Psoas muscle (tissue), 8 donors: ENCODE results near the gene ADAMTS4. TPM values are rescaled to one million over a fixed set of nuclear protein-coding genes. Genes with fewer than 3 reads are reported as not detected.

Source experiments
- ATAC-seq, 4 donors: fragments of 200-7000 bp; cut with Tn5 transposase; one replicate each; pipeline ENCODE4 v1.9.1; 2020; ENCODE audit warnings: moderate library complexity in 3 of 4, mild to moderate bottlenecking in 2 of 4
- DNase-seq, 2 donors: peaks; one replicate each; pipeline ENCODE4 v3.0.0-alpha.2; 2020
- H3K27ac ChIP-seq: fragments of 200-600 bp; one replicate; pipeline ENCODE4 v1.8.0; 2022
- H3K27me3 ChIP-seq, 3 donors: fragments of 200-600 bp in 1 of 3; one replicate each; pipeline versions ENCODE4 v1.6.1 to v1.8.0; 2013 to 2022; ENCODE audit warnings: low read length in 2 of 3, mild to moderate bottlenecking in 2 of 3, moderate library complexity in 1 of 3; ENCODE audit not compliant: insufficient read depth in 3 of 3
- H3K36me3 ChIP-seq, 2 donors: fragments of 200-600 bp in 1 of 2; one replicate each; pipeline versions ENCODE4 v1.6.1 to v1.8.0; 2013 to 2022; ENCODE audit warnings: low read depth in 1 of 2, mild to moderate bottlenecking in 1 of 2, moderate library complexity in 1 of 2; ENCODE audit not compliant: insufficient read depth in 1 of 2
- H3K4me1 ChIP-seq: fragments of 200-600 bp; one replicate; pipeline ENCODE4 v1.8.0; 2022
- H3K4me3 ChIP-seq: fragments of 200-600 bp; one replicate; pipeline ENCODE4 v1.8.0; 2022; ENCODE audit warnings: mild to moderate bottlenecking
- H3K9me3 ChIP-seq: fragments of 200-600 bp; one replicate; pipeline ENCODE4 v1.8.0; 2022
- WGBS, 3 donors: extraction: QIAGEN DNeasy Blood & Tissue Kit; methylation state at CpG; one replicate each; pipeline versions ENCODE4 v1.1.6 to v1.1.7; 2013; 5-methylcytosine and 5-hydroxymethylcytosine counted together
- intact Hi-C, 2 donors: fragments of 100-400 bp; cut with DNase I; formaldehyde crosslinking; loops; one replicate each; pipeline versions ENCODE4 v1.11.0 to v1.14.2; 2022
- polyA plus RNA-seq, 3 donors: library from polyadenylated mRNA; stranded (reverse); fragments of 200-250 nt; gene quantifications; one replicate each; pipeline ENCODE4 v1.2.3, GENCODE V29; 2013
- total RNA-seq, 4 donors: library from RNA; stranded (reverse); fragmentation: NEBNext Ultra II Directional in 2 of 4; extraction: Animal tissue kit (Norgen Biotek cat#: 25700) in 2 of 4; gene quantifications; one replicate each; pipeline versions ENCODE4 v1.2.1 to v1.2.4, GENCODE V29; 2021 to 2023
- TF ChIP-seq, protein P1 (sequence below): fragments of 200-600 bp; IDR thresholded peaks from one replicate; pipeline ENCODE4 v1.8.0; 2022; ENCODE audit warnings: antibody characterized with exemption
- donor health status: healthy with polysubstance abuse.
- donor health status: DM: no; HTN: no; CAD: no; lungs with moderate emphysema.
- donor health status: Bipolar disorder and iron deficiency.
- donor health status: healthy.
- donor health status: DM: yes; HTN: yes; CAD: no.
- donor health status: DM: no; HTN: no; CAD: no.
- donor health status: DM: no; HTN: no; CAD: no.
- donor health status: DM: yes; HTN: yes; CAD: no.

The ADAMTS4 gene
- total and polyA plus RNA-seq, 7 donors, result 0.88 to 8.9 (median 1.3) TPM

DNA sequence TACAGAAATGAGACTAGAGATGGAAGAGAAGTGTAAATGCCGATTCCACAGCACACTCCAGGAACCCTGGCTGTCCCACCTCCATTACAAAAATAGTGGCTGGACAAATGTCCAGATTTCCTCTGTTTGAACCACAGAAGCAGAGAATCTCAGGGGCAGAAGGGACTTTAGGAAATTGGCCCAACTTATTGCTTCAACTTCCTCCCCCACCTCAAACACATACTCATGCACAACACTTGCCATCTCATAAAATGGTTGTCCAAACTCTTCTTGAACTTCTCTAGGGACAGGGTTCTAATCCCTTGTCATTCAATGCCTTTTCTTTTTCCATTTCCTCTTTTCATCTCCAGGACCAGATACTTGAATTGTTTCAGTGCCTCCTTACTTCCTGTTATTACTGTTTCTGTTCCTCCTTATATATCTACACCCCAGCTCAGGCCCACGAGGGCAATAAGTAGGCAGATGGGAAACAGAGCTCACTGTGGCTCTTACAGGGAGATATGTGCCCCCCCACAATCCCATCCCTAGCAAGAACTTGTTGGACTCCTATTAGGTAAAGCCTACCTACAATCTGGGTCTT lies 13.0 kb downstream of the ADAMTS4 start:
- 26 to 30% (median 26%) methylated on average over 2 of the region's 2 CpGs for WGBS, 3 donors
- Histone ChIP-seq H3K4me1 (peaks cover 16% of the 10 kb centered on the region), H3K36me3 (no peaks in the 10 kb centered on the region), H3K27ac (peak overlapping the region; percentile 69), H3K27me3 (no peaks in the 10 kb centered on the region), H3K9me3 (no peaks in the 10 kb centered on the region), H3K4me3 (no peak overlapping the region)
- DNase-seq (peak in 1 of 2 donors; percentile 12), ATAC-seq (peak in 2 of 4 donors; percentile 12 to 29)
- TF ChIP-seq, protein P1, sequence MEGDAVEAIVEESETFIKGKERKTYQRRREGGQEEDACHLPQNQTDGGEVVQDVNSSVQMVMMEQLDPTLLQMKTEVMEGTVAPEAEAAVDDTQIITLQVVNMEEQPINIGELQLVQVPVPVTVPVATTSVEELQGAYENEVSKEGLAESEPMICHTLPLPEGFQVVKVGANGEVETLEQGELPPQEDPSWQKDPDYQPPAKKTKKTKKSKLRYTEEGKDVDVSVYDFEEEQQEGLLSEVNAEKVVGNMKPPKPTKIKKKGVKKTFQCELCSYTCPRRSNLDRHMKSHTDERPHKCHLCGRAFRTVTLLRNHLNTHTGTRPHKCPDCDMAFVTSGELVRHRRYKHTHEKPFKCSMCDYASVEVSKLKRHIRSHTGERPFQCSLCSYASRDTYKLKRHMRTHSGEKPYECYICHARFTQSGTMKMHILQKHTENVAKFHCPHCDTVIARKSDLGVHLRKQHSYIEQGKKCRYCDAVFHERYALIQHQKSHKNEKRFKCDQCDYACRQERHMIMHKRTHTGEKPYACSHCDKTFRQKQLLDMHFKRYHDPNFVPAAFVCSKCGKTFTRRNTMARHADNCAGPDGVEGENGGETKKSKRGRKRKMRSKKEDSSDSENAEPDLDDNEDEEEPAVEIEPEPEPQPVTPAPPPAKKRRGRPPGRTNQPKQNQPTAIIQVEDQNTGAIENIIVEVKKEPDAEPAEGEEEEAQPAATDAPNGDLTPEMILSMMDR, result no peak
- intact Hi-C loops, result no loop called here

DNA sequence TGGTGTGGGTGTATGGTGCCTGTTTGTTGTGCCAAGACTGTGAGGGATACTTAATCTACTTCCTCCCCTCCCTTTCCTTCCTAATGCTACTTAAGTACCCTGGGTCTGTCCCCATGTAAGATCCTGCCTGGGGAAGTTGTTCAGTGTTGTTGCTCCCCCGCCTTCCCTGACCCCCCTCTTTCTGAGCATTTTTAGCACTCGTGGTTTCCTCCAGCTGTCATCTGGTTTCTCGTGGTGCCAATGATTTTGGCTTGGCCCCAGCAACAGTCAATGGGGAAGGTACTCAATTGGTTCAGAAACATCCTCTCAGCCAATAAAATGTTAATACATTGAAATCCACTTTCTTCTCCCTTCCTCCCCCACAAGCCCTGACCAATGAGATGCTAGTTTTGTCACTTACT lies 13.6 kb downstream of the ADAMTS4 start:
- no peaks in the 10 kb centered on the region for H3K27me3 ChIP-seq
- 4 to 5% (median 4%) methylated on average over 3 of the region's 3 CpGs for WGBS, 3 donors
- no peaks in the 10 kb centered on the region for H3K36me3 ChIP-seq
- intact Hi-C loops, result no loop called here
- peaks cover 16% of the 10 kb centered on the region for H3K4me1 ChIP-seq
- ATAC-seq (peak; percentile 64 to 79 (median 68)), DNase-seq (peak; percentile 68 to 77)
- H3K27ac ChIP-seq, result peak overlapping the region; percentile 69
- no peaks in the 10 kb centered on the region for H3K9me3 ChIP-seq
- no peak overlapping the region for H3K4me3 ChIP-seq
- TF ChIP-seq, protein P1, result no peak

DNA sequence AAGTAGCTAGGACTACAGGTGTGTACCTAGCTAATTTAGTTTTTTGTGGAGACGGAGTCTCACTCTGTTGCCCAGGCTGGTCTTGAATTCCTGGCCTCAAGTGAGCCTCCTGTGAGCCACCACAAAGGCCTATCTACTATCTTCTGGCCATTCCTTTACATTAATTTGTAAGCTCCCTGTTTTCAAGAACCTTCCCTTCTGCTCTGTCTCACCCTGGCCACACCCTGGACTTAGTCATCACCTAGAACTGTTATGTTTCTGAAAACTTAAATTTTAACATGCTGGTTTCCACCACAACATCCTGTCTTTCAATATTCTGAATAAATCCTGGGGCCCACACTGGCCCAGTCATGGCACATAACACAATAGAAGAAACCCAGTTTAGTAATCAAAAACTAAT lies 16.6 kb downstream of the ADAMTS4 start:
- Histone ChIP-seq H3K27me3 (no peaks in the 10 kb centered on the region), H3K4me1 (peaks cover 16% of the 10 kb centered on the region), H3K9me3 (no peaks in the 10 kb centered on the region), H3K36me3 (no peaks in the 10 kb centered on the region), H3K4me3 (no peak overlapping the region), H3K27ac (no peak overlapping the region)
- DNase-seq, result peak in 1 of 2 donors; percentile 3
- ATAC-seq, result no peak
- 98 to 100% (median 100%) methylated on average over 1 of the region's 1 CpG for WGBS, 3 donors
- TF ChIP-seq, protein P1, result no peak
- intact Hi-C loops, result no loop called here

DNA sequence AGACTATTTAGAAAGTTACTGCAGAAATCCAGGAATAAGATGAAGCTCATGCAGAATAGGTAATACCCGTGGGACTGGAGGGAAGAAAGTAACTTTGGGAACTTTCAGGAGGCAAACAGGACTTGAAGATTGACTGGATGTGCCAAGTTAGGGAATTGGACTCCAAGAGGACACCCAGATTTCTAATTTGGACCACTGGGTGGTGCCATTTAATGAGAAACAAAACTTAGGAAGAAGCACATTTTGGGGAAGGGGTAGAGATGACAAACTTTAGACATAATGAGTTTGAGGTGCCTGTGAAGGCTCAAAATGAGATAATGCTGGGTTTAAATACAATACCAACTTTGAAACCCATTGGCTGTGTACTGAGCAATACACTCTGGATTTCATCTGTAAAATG lies 18.2 kb downstream of the ADAMTS4 start:
- Histone ChIP-seq H3K9me3 (no peaks in the 10 kb centered on the region), H3K27me3 (no peaks in the 10 kb centered on the region), H3K36me3 (peaks cover 0 to 8% of the 10 kb centered on the region in 2 donors), H3K4me3 (no peak overlapping the region), H3K4me1 (peaks cover 21% of the 10 kb centered on the region), H3K27ac (no peak overlapping the region)
- ATAC-seq, result no peak
- WGBS, 3 donors, result 52 to 75% (median 53%) methylated on average over 1 of the region's 1 CpG
- TF ChIP-seq, protein P1, result peak; percentile 7
- intact Hi-C loops, result no loop called here
- DNase-seq, result no peak

DNA sequence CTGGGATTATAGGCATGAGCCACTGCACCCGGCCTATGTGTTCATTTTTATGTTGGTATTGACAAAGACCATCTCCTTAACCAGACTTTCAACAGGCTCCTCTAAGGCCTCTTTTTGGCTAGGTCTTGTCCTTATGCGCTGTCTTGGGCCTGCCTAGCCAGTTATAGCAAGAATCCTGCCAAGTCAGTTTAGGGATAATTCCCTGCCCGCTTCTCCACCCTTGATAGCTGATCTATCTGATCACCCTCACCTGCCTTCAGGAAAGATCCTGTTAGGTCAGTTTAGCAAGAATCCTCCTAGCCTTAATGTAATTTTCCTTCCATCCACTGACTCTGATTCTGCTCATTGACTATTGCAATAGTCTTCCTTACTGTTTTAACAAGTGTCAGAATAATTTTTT lies 19.2 kb downstream of the ADAMTS4 start:
- no peak for ATAC-seq
- Histone ChIP-seq H3K27me3 (no peaks in the 10 kb centered on the region), H3K27ac (no peak overlapping the region), H3K4me3 (no peak overlapping the region), H3K4me1 (peaks cover 17% of the 10 kb centered on the region), H3K9me3 (no peaks in the 10 kb centered on the region), H3K36me3 (peaks cover 0 to 17% of the 10 kb centered on the region in 2 donors)
- 93 to 98% (median 96%) methylated on average over 3 of the region's 3 CpGs for WGBS, 3 donors
- TF ChIP-seq, protein P1, result no peak
- intact Hi-C loops, result no loop called here
- DNase-seq, result peak in 1 of 2 donors; percentile 2
